HepG2 (cell line): ENCODE data around the gene CALHM5. TPM values are rescaled to one million over a fixed set of nuclear protein-coding genes. Genes with fewer than 3 reads are reported as not detected.

ENCODE experiments used
- ARNT2 ChIP-seq: sonication (generic); formaldehyde crosslinking; IDR thresholded peaks from 2 replicates; pipeline ENCODE4 v1.8.0; 2022; ENCODE audit warnings: mild to moderate bottlenecking, low read depth, missing genetic modification reagents, moderate library complexity
- CBX5 ChIP-seq: sonication (generic); formaldehyde crosslinking; IDR thresholded peaks from 2 replicates; pipeline ENCODE4 v1.4.0; 2020; ENCODE audit warnings: missing genetic modification reagents, borderline replicate concordance
- CHD2 ChIP-seq: IDR thresholded peaks from 2 replicates; pipeline ENCODE4 v1.6.1; 2011; ENCODE audit warnings: low read depth, low read length, improper control_type of control experiment
- CREBL2 ChIP-seq: sonication (generic); formaldehyde crosslinking; IDR thresholded peaks from 2 replicates; pipeline ENCODE4 v1.8.1; 2023; ENCODE audit warnings: missing genetic modification reagents, mild to moderate bottlenecking, borderline replicate concordance
- GTF2F1 ChIP-seq: fragments of 150-350 bp; IDR thresholded peaks from 2 replicates; pipeline ENCODE4 v1.6.1; 2014; ENCODE audit warnings: low read length
- HNRNPL ChIP-seq: fragments of 200-400 bp; formaldehyde crosslinking; IDR thresholded peaks from 2 replicates; pipeline ENCODE4 v1.6.1; 2017; ENCODE audit warnings: mild to moderate bottlenecking, low read depth, low read length
- JUND ChIP-seq: sonication (generic); formaldehyde crosslinking; IDR thresholded peaks from 2 replicates; pipeline ENCODE4 v1.8.0; 2022; ENCODE audit warnings: mild to moderate bottlenecking, missing genetic modification reagents
- KDM1A ChIP-seq: IDR thresholded peaks from 2 replicates; pipeline ENCODE4 v1.6.1; 2016; ENCODE audit warnings: missing compliant biosample characterization
- NR2C2 ChIP-seq: sonication (generic); formaldehyde crosslinking; IDR thresholded peaks from 2 replicates; pipeline ENCODE4 v1.4.0; 2020; ENCODE audit warnings: missing genetic modification reagents, mild to moderate bottlenecking, moderate library complexity, borderline replicate concordance
- PATZ1 ChIP-seq: sonication (generic); formaldehyde crosslinking; IDR thresholded peaks from 2 replicates; pipeline ENCODE4 v1.4.0; 2020; ENCODE audit warnings: missing genetic modification reagents
- PITX1 ChIP-seq: sonication (generic); formaldehyde crosslinking; IDR thresholded peaks from 2 replicates; pipeline ENCODE4 v1.5.1; 2020; ENCODE audit warnings: mild to moderate bottlenecking, missing genetic modification reagents
- PLSCR1 ChIP-seq: sonication (generic); formaldehyde crosslinking; IDR thresholded peaks from 2 replicates; pipeline ENCODE4 v1.5.0; 2020; ENCODE audit warnings: missing genetic modification reagents, mild to moderate bottlenecking, borderline replicate concordance
- SOX6 ChIP-seq, 2 experiments: fragments of 450-650 bp in 1 of 2; sonication (generic) in 1 of 2; formaldehyde crosslinking in 1 of 2; IDR thresholded peaks; 2 replicates each; pipeline versions ENCODE4 v1.4.0 to v1.6.1; 2017 to 2020; ENCODE audit warnings: antibody characterized with exemption in 1 of 2, mild to moderate bottlenecking in 1 of 2, missing genetic modification reagents in 1 of 2
- SUZ12 ChIP-seq: fragments of 150-350 bp; IDR thresholded peaks from 2 replicates; pipeline ENCODE4 v1.6.1; 2014; ENCODE audit warnings: low read depth, low read length
- TEAD2 ChIP-seq: sonication (generic); formaldehyde crosslinking; IDR thresholded peaks from 2 replicates; pipeline ENCODE4 v1.9.0; 2021; ENCODE audit warnings: missing genetic modification reagents
- TFAP4 ChIP-seq: sonication (generic); IDR thresholded peaks from 2 replicates; pipeline ENCODE4 v1.6.1; 2016; ENCODE audit warnings: low read depth, borderline replicate concordance
- ZBTB42 ChIP-seq: sonication (generic); formaldehyde crosslinking; IDR thresholded peaks from 2 replicates; pipeline ENCODE4 v1.5.0; 2020; ENCODE audit warnings: mild to moderate bottlenecking, missing genetic modification reagents
- ZNF33A ChIP-seq: sonication (generic); formaldehyde crosslinking; IDR thresholded peaks from 2 replicates; pipeline ENCODE4 v1.5.1; 2020; ENCODE audit warnings: missing genetic modification reagents, mild to moderate bottlenecking, moderate library complexity, borderline replicate concordance
- ZNF354B ChIP-seq: sonication (generic); formaldehyde crosslinking; IDR thresholded peaks from 2 replicates; pipeline ENCODE4 v1.8.0; 2022; ENCODE audit warnings: mild to moderate bottlenecking, missing genetic modification reagents
- ZNF460 ChIP-seq: sonication (generic); formaldehyde crosslinking; IDR thresholded peaks from 2 replicates; pipeline ENCODE4 v1.5.1; 2020; ENCODE audit warnings: missing genetic modification reagents, mild to moderate bottlenecking, borderline replicate concordance
- ZNF484 ChIP-seq: sonication (generic); formaldehyde crosslinking; IDR thresholded peaks from 2 replicates; pipeline ENCODE4 v1.5.1; 2020; ENCODE audit warnings: mild to moderate bottlenecking, low read depth, missing genetic modification reagents, borderline replicate concordance
- ZNF558 ChIP-seq: sonication (generic); formaldehyde crosslinking; IDR thresholded peaks from 2 replicates; pipeline ENCODE4 v1.9.0; 2022; ENCODE audit warnings: mild to moderate bottlenecking, missing genetic modification reagents, borderline replicate concordance
- ZNF605 ChIP-seq: sonication (generic); formaldehyde crosslinking; IDR thresholded peaks from 2 replicates; pipeline ENCODE4 v1.8.0; 2022; ENCODE audit warnings: mild to moderate bottlenecking, missing genetic modification reagents
- ZNF660 ChIP-seq: sonication (generic); formaldehyde crosslinking; IDR thresholded peaks from 2 replicates; pipeline ENCODE4 v1.5.1; 2020; ENCODE audit warnings: mild to moderate bottlenecking, low read depth, missing genetic modification reagents, borderline replicate concordance
- ZNF782 ChIP-seq: sonication (generic); formaldehyde crosslinking; IDR thresholded peaks from 2 replicates; pipeline ENCODE4 v1.4.0; 2020; ENCODE audit warnings: missing genetic modification reagents, mild to moderate bottlenecking, borderline replicate concordance
- ZSCAN29 ChIP-seq: sonication (generic); formaldehyde crosslinking; conservative IDR thresholded peaks from 2 replicates; pipeline ENCODE4 v1.4.0; 2020; ENCODE audit warnings: mild to moderate bottlenecking, missing genetic modification reagents
- polyA plus RNA-seq, 8 experiments: library from polyadenylated mRNA; depleted of rRNA in 3 of 8; stranded (reverse) in 7 of 8; unstranded in 1 of 8; fragments of >200 nt; fragmentation: Illumina TruSeq in 4 of 8; extraction: Trizol in 4 of 8; gene quantifications; 2 replicates each; pipeline versions ENCODE4 v1.2.1 to v1.2.3, GENCODE V29; 2011 to 2016; ENCODE audit warnings: low read depth in 4 of 8, missing spikeins in 1 of 8, mixed read lengths in 1 of 8; ENCODE audit not compliant: insufficient read depth in 1 of 8
- total RNA-seq, 5 experiments: library from RNA; depleted of rRNA; stranded (reverse); fragments of >200 nt; fragmentation: Illumina TruSeq; extraction: Trizol; gene quantifications; 2 replicates each; pipeline ENCODE4 v1.2.3, GENCODE V29; 2016; ENCODE audit warnings: low read depth in 1 of 5

Gene CALHM5
- total and polyA plus RNA-seq, 2 of the 13 experiments (the other 11 are each of a cell fraction or from before 2014, with no cell fraction given) = not detected

- TF ChIP-seq HNRNPL (0 out of 2 replicates have a peak, but pooled peaks have one; percentile 69), ZNF354B (CRISPR knock-in tag) (peak; percentile 95; the same call in 1 of the 2 replicates), PLSCR1 (CRISPR knock-in tag) (peak; percentile 6; the same call in 1 of the 2 replicates), NR2C2 (CRISPR knock-in tag) (peak; percentile 88), ZNF558 (no peak; the same call in 1 of the 2 replicates), TEAD2 (CRISPR knock-in tag) (no peak), PATZ1 (CRISPR knock-in tag) (peak; percentile 68), GTF2F1 (peak; percentile 89), SOX6 (IDR thresholded peaks at IDR 0.05) (no peak), SOX6 (CRISPR knock-in tag; IDR thresholded peaks at IDR 0.05) (peak; percentile 87), PITX1 (CRISPR knock-in tag) (peak; percentile 95), CHD2 (no peak), TFAP4 (peak; percentile 51; the same call in 1 of the 2 replicates), ZBTB42 (CRISPR knock-in tag) (no peak), ZSCAN29 (peak; percentile 77; the same call in 1 of the 2 replicates), ZNF484 (CRISPR knock-in tag) (no peak), JUND (CRISPR knock-in tag) (peak; percentile 69; the same call in 1 of the 2 replicates), ZNF660 (CRISPR knock-in tag) (0 out of 2 replicates have a peak, but pooled peaks have one; percentile 37), SUZ12 (no peak), CBX5 (CRISPR knock-in tag) (peak; percentile 93; the same call in 1 of the 2 replicates), ZNF33A (CRISPR knock-in tag) (peak; percentile 51; the same call in 1 of the 2 replicates), ZNF605 (CRISPR knock-in tag) (peak; percentile 96), CREBL2 (CRISPR knock-in tag) (peak; percentile 86; the same call in 1 of the 2 replicates), ZNF782 (CRISPR knock-in tag) (peak; percentile 97; the same call in 1 of the 2 replicates), ARNT2 (CRISPR knock-in tag) (peak; percentile 91), ZNF460 (CRISPR knock-in tag) (no peak), KDM1A (peak; percentile 72)
Measured at GRCh38 chr6:116570856-116571682, 59.6 kb downstream of the CALHM5 start, which contains the start of gene RWDD1 (continued).
